Fibroblast of the conjunctiva (primary cell): ENCODE measurements around the gene BCAS1.

Source experiments
- DNase-seq: peaks from one replicate; pipeline ENCODE4 v3.0.0-alpha.2; 2010; ENCODE audit warnings: low read depth

Gene BCAS1

DNA sequence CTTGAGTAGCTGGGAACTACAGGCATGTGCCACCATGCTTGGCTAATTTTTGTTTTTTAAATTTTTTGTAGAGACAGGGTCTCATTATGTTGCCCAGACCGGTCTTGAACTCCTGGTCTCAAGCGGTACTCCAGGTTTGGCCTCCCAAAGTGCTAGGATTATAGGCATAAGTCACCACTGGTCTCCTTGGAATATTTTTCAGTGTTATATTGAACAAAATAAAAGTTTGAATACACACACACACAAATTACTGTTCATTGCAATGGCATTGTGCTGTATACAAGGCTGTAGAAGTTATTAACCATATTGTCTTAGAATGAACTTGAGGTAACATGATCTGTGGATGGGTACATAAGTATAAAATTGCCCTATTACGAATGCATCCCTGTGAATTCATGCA lies 166.1 kb downstream of the BCAS1 start:
- no peak for DNase-seq

DNA sequence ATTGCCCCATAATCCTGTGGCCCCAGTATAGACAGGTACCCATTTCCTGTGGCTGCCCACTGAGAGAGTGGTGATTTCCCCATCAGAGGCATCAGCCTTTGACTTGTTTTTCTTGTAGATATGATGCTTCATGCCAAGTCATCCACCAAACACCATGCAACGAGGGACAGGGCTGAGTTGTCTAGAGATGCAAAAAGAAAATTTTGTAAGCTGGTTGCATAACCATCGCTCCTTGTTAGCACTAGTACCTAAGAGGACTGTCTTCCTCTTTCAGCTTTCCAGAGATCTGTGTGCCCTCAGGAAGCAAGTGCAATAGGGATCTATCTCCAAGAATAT lies 166.8 kb downstream of the BCAS1 start:
- no peak for DNase-seq

DNA sequence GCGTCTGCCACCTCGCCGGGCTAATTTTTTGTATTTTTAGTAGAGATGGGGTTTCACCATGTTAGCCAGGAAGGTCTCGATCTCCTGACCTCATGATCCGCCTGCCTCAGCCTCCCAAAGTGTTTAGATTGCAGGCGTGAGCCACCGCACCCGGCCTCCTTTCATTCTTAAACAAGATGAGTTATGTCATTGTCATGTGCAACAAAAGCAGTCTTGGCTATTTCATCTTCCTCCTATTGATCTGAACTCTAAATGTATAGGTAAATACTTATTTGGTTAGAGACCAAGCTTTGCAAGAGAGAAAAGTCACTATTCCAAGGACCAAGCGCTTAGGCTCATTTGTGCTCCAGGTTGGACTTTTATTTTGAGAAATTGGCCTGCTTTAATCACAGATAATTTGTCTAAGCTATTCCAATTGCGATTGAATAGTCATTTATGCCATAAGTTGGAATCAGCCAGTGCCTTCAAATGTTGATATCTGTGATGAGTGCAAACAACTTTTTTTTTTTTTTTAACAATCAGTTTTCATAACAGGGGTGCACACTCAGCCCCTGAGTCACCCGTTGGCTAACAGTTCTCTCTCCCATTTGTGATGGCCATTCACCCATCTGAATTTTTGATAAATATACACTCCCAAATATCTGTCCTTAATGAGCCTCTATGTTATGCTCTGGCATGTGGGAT lies 167.3 kb downstream of the BCAS1 start:
- no peak for DNase-seq

DNA sequence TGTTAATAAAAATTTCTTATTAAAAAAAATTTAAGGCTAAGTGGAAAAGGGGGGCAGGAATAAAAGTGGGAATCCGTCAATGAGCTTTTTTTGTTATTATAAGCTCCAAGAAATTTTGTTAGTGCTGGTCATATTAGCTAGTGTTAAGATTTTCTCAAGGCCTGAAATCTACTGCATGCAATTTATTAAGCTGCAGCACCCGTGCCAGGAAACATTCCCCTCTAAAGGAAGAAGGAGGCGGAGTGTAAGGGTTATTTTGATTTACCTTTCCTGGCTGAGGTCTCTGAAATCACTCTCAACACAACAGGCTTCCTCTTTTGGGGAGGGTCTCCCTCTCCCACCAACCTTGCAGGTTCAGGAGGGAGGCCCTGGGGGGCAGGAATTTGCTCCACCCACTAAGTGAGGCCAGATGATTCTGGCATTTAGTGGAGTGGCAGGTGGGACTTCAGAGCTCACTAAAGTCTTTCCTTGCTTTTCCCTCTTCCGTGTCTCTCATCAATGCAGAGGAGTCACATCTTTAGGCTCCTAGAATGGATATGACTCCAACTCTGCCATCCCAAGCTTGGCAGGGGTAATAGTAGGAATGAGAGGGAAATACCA lies 168.8 kb downstream of the BCAS1 start:
- DNase-seq, result no peak

DNA sequence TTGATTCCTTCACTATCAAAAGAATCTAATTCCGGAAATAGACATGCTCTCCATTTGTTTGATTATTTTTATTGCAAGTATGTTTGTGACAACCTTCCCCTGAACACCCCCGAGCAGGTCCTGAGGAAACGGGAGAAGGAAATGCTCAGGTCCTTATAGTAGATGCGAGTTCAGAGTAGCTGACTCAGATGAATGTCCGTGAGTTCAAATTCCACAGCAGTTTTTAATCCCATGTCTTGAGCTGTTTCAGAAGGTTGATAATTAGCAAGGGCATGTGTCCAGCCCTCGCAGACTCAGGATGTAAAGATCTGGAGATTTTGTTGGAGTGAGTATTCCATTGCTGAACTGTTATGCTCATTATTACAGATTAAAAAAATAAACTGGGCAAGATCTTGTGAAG lies 169.3 kb downstream of the BCAS1 start:
- no peak for DNase-seq

DNA sequence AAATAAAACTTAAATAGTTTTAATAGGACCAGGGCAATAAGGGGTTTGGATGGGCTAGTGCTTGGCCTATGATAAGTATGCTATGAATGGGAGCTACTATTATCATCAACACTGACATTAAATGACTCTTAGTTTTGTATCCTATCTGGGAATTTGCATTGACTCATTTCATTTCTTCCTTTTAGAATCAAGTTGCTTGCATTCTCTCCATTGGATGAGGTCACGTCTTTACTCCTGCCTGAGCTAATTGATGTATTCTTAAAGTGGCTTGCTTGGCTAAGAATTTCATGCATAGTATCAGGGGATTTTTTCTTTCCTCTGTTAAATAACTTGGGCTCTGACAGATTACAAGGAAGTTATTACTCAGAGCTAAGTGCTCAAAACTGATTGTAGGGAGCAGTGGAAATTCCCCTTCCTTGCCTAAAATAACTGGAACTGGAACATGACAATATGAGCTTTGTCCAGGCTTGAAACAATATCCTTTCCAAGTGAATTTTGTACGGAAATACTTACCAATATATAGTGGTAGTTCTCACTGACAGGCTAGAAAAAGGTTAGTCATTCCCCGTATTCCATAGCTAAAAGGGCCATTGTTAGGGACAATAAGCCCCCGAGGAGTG lies 169.9 kb downstream of the BCAS1 start:
- no peak for DNase-seq

DNA sequence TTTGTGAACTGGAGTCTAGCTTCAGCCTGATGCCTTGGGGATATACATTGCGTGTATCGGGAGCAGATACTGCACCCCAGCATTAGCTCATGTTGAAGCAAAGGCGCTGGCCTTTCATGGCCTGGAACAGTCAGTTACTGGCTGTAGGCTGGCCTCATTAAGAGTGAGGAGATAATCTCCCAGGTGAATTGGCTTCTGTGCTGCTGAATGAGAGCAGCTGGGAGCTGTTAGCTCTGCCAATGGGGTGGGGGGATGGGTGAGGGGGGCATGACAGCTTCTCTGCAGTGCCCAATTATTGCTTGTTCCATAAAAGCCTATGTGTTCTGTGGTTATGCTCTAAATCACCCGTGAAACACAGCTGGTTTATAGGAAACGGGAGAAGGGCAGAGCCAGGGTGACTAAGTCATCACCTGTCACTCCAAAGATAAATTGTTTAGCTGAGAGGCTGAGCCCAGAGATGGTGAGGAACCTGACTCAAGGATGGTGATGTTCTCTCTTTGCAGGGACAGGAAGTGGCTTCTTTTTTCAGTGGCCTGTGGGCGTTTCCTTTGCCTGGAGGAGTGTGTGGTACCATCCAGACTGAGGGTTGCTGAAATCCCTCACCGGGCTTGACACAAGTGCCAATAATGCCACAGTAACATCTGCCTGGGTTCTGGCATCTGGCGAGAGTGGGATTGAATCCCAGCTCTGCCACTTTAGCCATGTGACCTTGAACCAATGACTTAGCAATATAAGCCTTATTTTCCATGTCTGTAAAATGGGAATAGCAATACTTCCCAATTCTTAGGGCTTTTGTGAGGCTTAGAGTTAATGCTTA lies 170.8 kb downstream of the BCAS1 start:
- no peak for DNase-seq

DNA sequence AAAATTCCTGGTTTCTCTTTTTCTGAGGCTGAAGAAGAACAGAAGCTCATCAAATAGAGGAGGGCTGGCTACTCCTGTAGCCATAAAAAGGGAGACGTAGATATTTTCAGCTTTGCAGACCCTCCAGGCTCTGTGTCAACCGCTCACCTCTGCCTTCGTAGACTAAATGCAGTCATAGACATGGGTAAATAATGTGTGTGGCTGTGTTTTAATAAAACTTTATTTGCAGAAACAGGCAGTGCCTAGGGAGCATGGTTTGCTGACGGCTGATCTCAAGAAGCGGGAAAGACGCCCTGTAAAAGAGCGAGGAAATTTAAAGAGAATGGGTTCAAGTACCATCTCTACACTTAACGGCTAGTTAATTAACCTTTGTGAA lies 171.8 kb downstream of the BCAS1 start:
- no peak for DNase-seq

DNA sequence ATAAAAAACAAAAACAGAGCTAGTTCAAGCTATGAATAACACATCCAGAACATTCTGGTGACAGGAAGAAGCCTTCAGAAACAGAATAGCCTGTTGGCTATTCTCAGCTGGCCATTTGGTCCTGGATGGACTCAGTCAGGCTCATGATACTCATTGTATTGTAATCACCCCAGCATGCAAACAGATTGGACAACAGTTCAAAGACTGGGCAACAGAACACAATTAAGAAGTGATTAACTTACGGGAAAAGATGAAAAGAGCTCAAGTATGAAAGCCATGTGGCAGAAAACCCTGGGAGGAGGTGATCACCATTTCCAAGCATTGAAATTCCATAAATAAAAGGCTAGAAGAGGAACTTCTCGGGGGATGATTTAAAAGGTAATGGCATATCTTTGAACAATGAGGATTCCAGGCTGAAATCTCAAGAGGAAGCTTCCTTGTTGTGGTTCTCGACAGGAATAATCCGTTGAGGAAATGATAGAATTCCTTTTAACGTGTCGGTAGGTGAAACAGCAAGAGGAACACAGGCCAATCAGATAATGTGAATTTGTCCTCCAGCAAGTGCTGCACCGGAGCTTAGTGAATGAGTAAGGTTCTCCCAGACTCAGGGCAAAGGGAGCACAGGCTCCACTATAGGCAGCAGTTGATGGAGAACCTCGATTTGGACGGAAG lies 172.4 kb downstream of the BCAS1 start:
- DNase-seq, result no peak

DNA sequence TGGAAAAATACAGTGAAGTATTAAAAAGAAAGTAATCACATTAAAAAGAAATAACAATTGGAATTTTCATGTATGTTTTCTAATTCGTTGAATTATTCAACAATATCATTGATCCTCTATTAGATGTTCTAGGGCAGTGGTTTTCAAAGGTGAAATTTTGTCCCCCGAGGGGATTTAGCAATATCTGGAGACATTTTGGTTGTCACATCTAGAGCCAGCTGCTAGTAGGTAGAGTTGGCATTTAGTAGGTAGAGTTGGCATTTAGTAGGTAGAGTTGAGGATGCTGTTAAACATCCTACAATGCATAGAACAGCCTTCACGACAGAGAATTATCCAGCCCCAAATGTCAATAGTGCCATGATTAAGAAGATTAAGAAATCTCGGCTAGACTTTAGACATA lies 173.7 kb downstream of the BCAS1 start:
- no peak for DNase-seq

DNA sequence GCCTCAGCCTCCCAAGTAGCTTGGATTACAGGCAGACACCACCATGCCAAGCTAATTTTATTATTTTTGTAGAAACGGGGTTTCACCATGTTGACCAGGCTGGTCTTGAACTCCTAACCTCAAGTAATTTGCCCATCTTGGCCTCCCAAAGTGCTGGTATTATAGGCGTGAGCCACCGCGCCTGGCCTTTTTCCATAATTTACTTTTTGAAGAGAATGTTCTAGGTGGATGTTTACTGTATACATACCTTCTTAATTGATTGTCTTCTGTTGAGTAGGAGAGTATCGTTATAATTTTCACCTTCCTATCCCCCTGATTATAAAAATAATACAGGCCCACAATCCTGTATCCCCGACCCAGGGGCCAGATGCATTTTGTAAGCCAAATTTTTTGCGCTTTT lies 174.4 kb downstream of the BCAS1 start:
- no peak for DNase-seq

DNA sequence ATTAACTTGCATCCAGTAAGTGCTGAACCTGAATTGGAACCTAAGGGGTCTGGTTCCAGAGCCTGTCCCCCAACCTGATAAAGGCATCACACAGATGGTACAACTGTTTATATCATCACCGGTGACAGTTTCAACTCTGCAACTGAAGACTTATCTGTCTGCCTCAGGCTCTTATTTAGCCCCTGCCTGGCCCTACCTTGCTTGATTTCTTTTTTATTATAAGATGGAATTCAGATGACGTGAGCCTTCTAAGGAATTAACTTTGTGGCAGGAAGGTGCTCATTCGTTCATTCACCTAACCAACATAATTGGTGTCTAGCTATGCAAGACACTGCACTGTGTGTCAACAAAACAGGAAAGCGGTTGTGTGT lies 175.0 kb downstream of the BCAS1 start:
- no peak for DNase-seq

DNA sequence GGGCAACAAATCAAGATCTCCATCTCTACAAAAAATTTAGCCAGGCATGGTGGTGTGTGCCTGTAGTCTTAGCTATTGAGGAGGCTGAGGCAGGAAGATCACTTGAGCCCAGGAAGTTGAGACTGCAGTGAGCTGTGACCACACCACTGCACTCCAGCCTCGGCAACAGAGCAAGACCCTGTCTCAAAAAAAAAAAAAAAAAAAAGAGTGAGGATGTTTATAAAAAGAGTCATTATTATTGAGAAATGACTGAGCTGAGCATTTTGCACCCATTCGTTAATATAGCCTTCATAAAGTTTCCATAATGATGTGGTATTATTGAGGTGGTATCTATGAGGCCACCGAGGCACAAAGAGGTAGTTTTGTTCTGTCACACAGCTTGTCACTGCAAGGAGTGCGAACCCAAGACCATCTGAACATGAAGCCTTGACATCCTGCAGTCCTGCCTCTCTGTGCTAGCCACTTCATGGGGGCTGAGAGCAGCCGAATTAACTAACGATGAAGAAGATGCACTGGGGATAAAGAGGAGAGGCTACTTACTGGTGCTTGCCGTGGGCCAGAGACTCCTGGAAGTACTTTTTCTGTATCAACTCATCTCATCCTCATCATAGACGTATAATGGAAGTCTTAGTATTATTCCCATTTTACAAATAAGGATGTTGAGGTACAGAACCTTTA lies 175.5 kb downstream of the BCAS1 start:
- DNase-seq, result no peak
